ENCODE results near the gene MALL.
"Not testable (repeated sequence)": the region's sequence is repeated elsewhere in the genome, so short reads cannot be mapped to it uniquely, and the experiment has no call there.

MALL gene

GRCh38 chr2:110050222-110050621 lies 65.4 kb downstream of the MALL start:
- not testable (repeated sequence) for DNase-seq (ENCODE audit: low spot score)

- DNase-seq (ENCODE audit: low spot score), result not testable (repeated sequence)
Measured at GRCh38 chr2:110049769-110050168, 65.9 kb downstream of the MALL start.

- DNase-seq (ENCODE audit: low spot score), result not testable (repeated sequence)
Measured at GRCh38 chr2:110048255-110049197, 67.1 kb downstream of the MALL start.

GRCh38 chr2:110047225-110047624 lies 68.4 kb downstream of the MALL start:
- not testable (repeated sequence) for DNase-seq (ENCODE audit: low spot score)

- DNase-seq (ENCODE audit: low spot score), result not testable (repeated sequence)
Measured at GRCh38 chr2:110041941-110042660, 73.5 kb downstream of the MALL start.

- not testable (repeated sequence) for DNase-seq (ENCODE audit: low spot score)
Measured at GRCh38 chr2:110037336-110037735, 78.3 kb downstream of the MALL start.

- not testable (repeated sequence) for DNase-seq (ENCODE audit: low spot score)
Measured at GRCh38 chr2:110035384-110035783, 80.2 kb downstream of the MALL start.

- DNase-seq (ENCODE audit: low spot score), result peak; percentile 0
Measured at GRCh38 chr2:110034935-110035334, 80.7 kb downstream of the MALL start.

All from AG08395 (cell line).